GM12878 (cell line): Measurements from ENCODE around the gene NOP14. TPM values are rescaled to one million over a fixed set of nuclear protein-coding genes. Genes with fewer than 3 reads are reported as not detected.
A peak's percentile ranks its signal among the peaks of the same experiment; 100 is the strongest.

Experiments
- ATAC-seq: fragments of 200-7000 bp; cut with Tn5 transposase; 3 replicates; pipeline ENCODE4 v1.9.1; 2020; ENCODE audit warnings: mild to moderate bottlenecking, moderate library complexity
- BruUV-seq: library from RNA; stranded (reverse); fragments of 400-500 nt; replicated peaks from 2 replicates; lab custom pipeline; 2021; lab: Mats Ljungman, UMichigan
- CTCF ChIA-PET: fragments of 300-600 bp; sonication (Branson Sonifier 250); formaldehyde crosslinking; extraction: SDS; loops from one replicate; lab custom pipeline; 2021; ENCODE audit warnings: inconsistent platforms; lab: Yijun Ruan, JAX
- POLR2A ChIA-PET: fragments of 350-600 bp; formaldehyde crosslinking; extraction: SDS; loops from one replicate; lab custom pipeline; 2021; ENCODE audit warnings: inconsistent platforms; lab: Charles Lee
- RAD21 ChIA-PET: fragments of 300-600 bp; sonication (Branson Sonifier 250); formaldehyde crosslinking; loops from one replicate; lab custom pipeline; 2023; ENCODE audit warnings: antibody characterized with exemption; ENCODE audit not compliant: unreplicated experiment; lab: Charles Lee
- SMC1A ChIA-PET: fragments of 300-600 bp; sonication (Branson Sonifier 250); formaldehyde crosslinking; loops from one replicate; lab custom pipeline; 2023; ENCODE audit not compliant: unreplicated experiment, uncharacterized antibody; lab: Charles Lee
- DNase-seq: peaks from one replicate; pipeline ENCODE4 v3.0.0-alpha.2; 2011; ENCODE audit warnings: low read depth, low spot score
- FAIRE-seq: peaks from 3 replicates; lab custom pipeline; 2011; peaks lifted over from hg19 to GRCh38; lab: Jason Lieb, UNC
- H2AFZ ChIP-seq: 2 replicates; pipeline ENCODE4 v1.6.0; 2011; ENCODE audit warnings: low read depth, low read length, control low read depth; ENCODE audit not compliant: control insufficient read depth
- H3K27ac ChIP-seq: 2 replicates; pipeline ENCODE4 v1.5.1; 2011; ENCODE audit warnings: control low read depth; ENCODE audit not compliant: control insufficient read depth, insufficient read depth
- H3K27me3 ChIP-seq, 2 experiments: replicated peaks in 1 of 2; 2 replicates each; pipeline versions ENCODE4 v1.6.0 to v1.6.1; 2011; ENCODE audit warnings: low read length in 1 of 2; ENCODE audit not compliant: control insufficient read depth in 2 of 2, insufficient read depth in 2 of 2
- H3K36me3 ChIP-seq, 2 experiments: 2 replicates each; pipeline ENCODE4 v1.5.1; 2011; ENCODE audit warnings: low read length in 1 of 2; ENCODE audit not compliant: control insufficient read depth in 2 of 2, insufficient read depth in 2 of 2
- H3K4me1 ChIP-seq: 2 replicates; pipeline ENCODE4 v1.6.1; 2011; ENCODE audit warnings: mild to moderate bottlenecking, low read length, moderate library complexity, mixed read lengths; ENCODE audit not compliant: control insufficient read depth, insufficient read depth
- H3K4me2 ChIP-seq: 2 replicates; pipeline ENCODE4 v1.6.0; 2011; ENCODE audit warnings: control low read depth; ENCODE audit not compliant: control insufficient read depth, insufficient read depth
- H3K4me3 ChIP-seq: fragments of 200-600 bp; sonication (generic); 2 replicates; pipeline ENCODE4 v1.5.1; 2016
- H3K79me2 ChIP-seq: 2 replicates; pipeline ENCODE4 v1.6.0; 2011; ENCODE audit warnings: low read length; ENCODE audit not compliant: control insufficient read depth, insufficient read depth
- H3K9ac ChIP-seq: 2 replicates; pipeline ENCODE4 v1.8.0; 2011; ENCODE audit warnings: low read length, control low read depth, mixed read lengths; ENCODE audit not compliant: control insufficient read depth, insufficient read depth
- H3K9me3 ChIP-seq: replicated peaks from 3 replicates; pipeline ENCODE4 v1.5.1; 2011; ENCODE audit warnings: mild to moderate bottlenecking, low read length; ENCODE audit not compliant: control insufficient read depth, insufficient read depth
- H4K20me1 ChIP-seq: 2 replicates; pipeline ENCODE4 v1.6.0; 2011; ENCODE audit not compliant: control insufficient read depth, insufficient read depth
- ATF2 ChIP-seq: IDR thresholded peaks from 2 replicates; pipeline ENCODE4 v1.6.1; 2012; ENCODE audit warnings: low read length, inconsistent platforms
- ATF3 ChIP-seq: IDR thresholded peaks from 2 replicates; pipeline ENCODE4 v1.6.1; 2011; ENCODE audit warnings: low read depth, mild to moderate bottlenecking, low read length, moderate library complexity, borderline replicate concordance; ENCODE audit errors: extremely low read depth
- CREB1 ChIP-seq: IDR thresholded peaks from 2 replicates; pipeline ENCODE4 v1.6.1; 2012; ENCODE audit warnings: low read depth, mild to moderate bottlenecking, inconsistent platforms
- CREM ChIP-seq: IDR thresholded peaks from 2 replicates; pipeline ENCODE4 v1.6.1; 2014; ENCODE audit warnings: antibody characterized with exemption, low read depth
- E2F8 ChIP-seq: fragments of 450-650 bp; IDR thresholded peaks from 2 replicates; pipeline ENCODE4 v1.6.1; 2018; ENCODE audit warnings: mild to moderate bottlenecking, low read depth, moderate library complexity; ENCODE audit not compliant: partially characterized antibody
- HDAC6 ChIP-seq: fragments of 200-600 bp; sonication (generic); IDR thresholded peaks from one replicate; pipeline ENCODE4 v1.8.0; 2017; ENCODE audit warnings: antibody characterized with exemption; ENCODE audit not compliant: unreplicated experiment
- JUND ChIP-seq: IDR thresholded peaks from 2 replicates; pipeline ENCODE4 v1.6.1; 2012; ENCODE audit warnings: low read depth, mild to moderate bottlenecking, low read length, improper control_type of control experiment, moderate library complexity
- MEF2A ChIP-seq: IDR thresholded peaks from 2 replicates; pipeline ENCODE4 v1.6.1; 2011; ENCODE audit warnings: low read depth, mild to moderate bottlenecking, low read length, moderate library complexity; ENCODE audit not compliant: insufficient read depth
- MXI1 ChIP-seq: fragments of 150-350 bp; IDR thresholded peaks from 2 replicates; pipeline ENCODE4 v1.6.1; 2011; ENCODE audit warnings: low read depth, mild to moderate bottlenecking, inconsistent platforms, low read length, improper control_type of control experiment
- PAX5 ChIP-seq: IDR thresholded peaks from 2 replicates; pipeline ENCODE4 v1.6.1; 2011; ENCODE audit warnings: low read depth, low read length, borderline replicate concordance
- RFX5 ChIP-seq: IDR thresholded peaks from 2 replicates; pipeline ENCODE4 v1.6.1; 2011; ENCODE audit warnings: low read depth, low read length, improper control_type of control experiment
- RUNX3 ChIP-seq: IDR thresholded peaks from 2 replicates; pipeline ENCODE4 v1.6.1; 2012; ENCODE audit warnings: low read length, inconsistent platforms
- SMAD1 ChIP-seq: fragments of 450-650 bp; IDR thresholded peaks from 2 replicates; pipeline ENCODE4 v1.6.1; 2018; ENCODE audit warnings: mild to moderate bottlenecking, low read depth; ENCODE audit not compliant: partially characterized antibody
- STAT3 ChIP-seq: IDR thresholded peaks from 2 replicates; pipeline ENCODE4 v1.6.1; 2011; ENCODE audit warnings: low read depth, low read length, improper control_type of control experiment
- ZBED1 ChIP-seq: IDR thresholded peaks from 2 replicates; pipeline ENCODE4 v1.6.1; 2016; ENCODE audit warnings: borderline replicate concordance
- ZZZ3 ChIP-seq: IDR thresholded peaks from 2 replicates; pipeline ENCODE4 v1.6.1; 2011; ENCODE audit warnings: low read depth; ENCODE audit not compliant: control insufficient read depth, insufficient read length
- WGBS: methylation state at CpG from one replicate; pipeline ENCODE4 v1.1.6; 2016; ENCODE audit warnings: low lambda C conversion rate; ENCODE audit not compliant: insufficient replicate concordance, insufficient coverage; ENCODE audit errors: missing lambda C conversion rate; 5-methylcytosine and 5-hydroxymethylcytosine counted together
- in situ Hi-C: fragments of 300-500 bp; cut with MboI; formaldehyde crosslinking; loops from 9 replicates; pipeline ENCODE4 v1.14.3; 2018; ENCODE audit warnings: mixed read lengths
- intact Hi-C: fragments of 100-400 bp; cut with micrococcal nuclease; formaldehyde crosslinking; loops from one replicate; pipeline ENCODE4 v1.14.2; 2022; ENCODE audit not compliant: unreplicated experiment
- polyA plus RNA-seq, 11 experiments: library from polyadenylated mRNA; depleted of rRNA in 4 of 11; unstranded in 6 of 11; stranded (reverse) in 5 of 11; fragments of >200 nt; fragmentation: Nextera tagmentation in 4 of 11; fragmentation: Illumina TruSeq in 1 of 11; extraction: Ambion mirVana in 4 of 11; extraction: Trizol in 1 of 11; gene quantifications; 1 replicate in 1 of 11; 2 replicates in 10 of 11; pipeline versions ENCODE4 v1.2.1 to v1.2.3, GENCODE V29; 2011 to 2016; ENCODE audit warnings: inconsistent platforms in 2 of 11, missing spikeins in 2 of 11, low read depth in 1 of 11
- total RNA-seq, 4 experiments: library from RNA; depleted of rRNA in 3 of 4; stranded (reverse); fragments of >200 nt in 3 of 4; fragmentation: Illumina TruSeq in 1 of 4; extraction: Trizol in 1 of 4; gene quantifications; 2 replicates each; pipeline versions ENCODE4 v1.2.1 to v1.2.3, GENCODE V29; 2013 to 2021

NOP14 gene
- total and polyA plus RNA-seq, 10 of the 15 experiments (the other 5 are each of a cell fraction or from before 2014, with no cell fraction given): 13.8 to 80.6 (median 49.7) TPM

GRCh38 chr4:2915789-2916188 lies 47.4 kb downstream of the NOP14 start (continued):
- TF ChIP-seq E2F8: no peak
- no peak for TF ChIP-seq ZZZ3
- TF ChIP-seq RFX5: no peak
- no peak for TF ChIP-seq ZBED1
- TF ChIP-seq, all 136 proteins: peak for 0

- no peaks in the 10 kb centered on the region; the same call in 2 of the 3 replicates for H3K9me3 ChIP-seq
- H3K27me3 ChIP-seq: no peaks in the 10 kb centered on the region
- peaks cover 7% of the 10 kb centered on the region for H3K4me1 ChIP-seq
- H3K4me2 ChIP-seq: no peak overlapping the region
- no peak overlapping the region for H3K4me3 ChIP-seq
- H3K27ac ChIP-seq: no peak overlapping the region
- no peaks in the 10 kb centered on the region for H3K79me2 ChIP-seq
- peaks cover 5 to 10% of the 10 kb centered on the region in 2 experiments for H3K36me3 ChIP-seq
- ChIA-PET CTCF (no interaction called here), POLR2A (interaction anchor here (1.0 kb wide), 1 partner anchor 21 kb away, joined by 3 read pairs; no protein-coding TSS in a partner anchor), SMC1A (interaction anchor here (0.6 to 1.1 kb wide), 3 partner anchors 23 to 1396 kb away, joined by 3 to 4 read pairs (median 3); no protein-coding TSS in a partner anchor), RAD21 (interaction anchor here (1.1 kb wide), 1 partner anchor 151 kb away, joined by 3 read pairs; no protein-coding TSS in a partner anchor)
- ATAC-seq (peak; percentile 75), FAIRE-seq (no peak), DNase-seq (no peak)
- no TSS peak for BruUV-seq
- no peaks in the 10 kb centered on the region for H4K20me1 ChIP-seq
- no peak overlapping the region for H3K9ac ChIP-seq
- WGBS: 59% methylated on average over 16 of the region's 16 CpGs
- intact Hi-C loops (no loop called here), in situ Hi-C loops (no loop called here)
- no peak overlapping the region for H2AFZ ChIP-seq
- TF ChIP-seq SMAD1 (no peak), ATF2 (no peak), JUND (no peak), CREM (peak; percentile 32; the same call in 1 of the 2 replicates), MXI1 (no peak), HDAC6 (no peak), ATF3 (no peak), PAX5 (peak; percentile 49; the same call in 1 of the 2 replicates), RUNX3 (peak; percentile 81), CREB1 (peak; percentile 64), MEF2A (0 out of 2 replicates have a peak, but pooled peaks have one; percentile 66), STAT3 (no peak)
Observed at GRCh38 chr4:2914256-2915126, 48.7 kb downstream of the NOP14 start.
